Activated T-helper 2 cell treated with anti-CD3 and anti-CD28 coated beads, Interferon-gamma antibody, Interleukin-2, Interleukin-4, amounts not matched to agents 10 μg/mL and 5 μg/mL and 100 μg/mL, durations not matched to agents 14 hours and 24 hours and 36 hours (primary cell): ENCODE measurements around the gene FLNC. TPM values are rescaled to one million over a fixed set of nuclear protein-coding genes. Genes with fewer than 3 reads are reported as not detected.
A peak's percentile ranks its signal among the peaks of the same experiment; 100 is the strongest.

Experiments
- DNase-seq: peaks from one replicate; pipeline ENCODE4 v3.0.0; 2021; ENCODE audit warnings: low spot score
- H3K27ac Mint-ChIP-seq: one replicate; pipeline ENCODE4 v1.8.0; 2021; ENCODE audit warnings: mixed read lengths
- H3K27me3 Mint-ChIP-seq: one replicate; pipeline ENCODE4 v1.8.0; 2021; ENCODE audit warnings: low read depth, mixed read lengths
- H3K36me3 Mint-ChIP-seq: one replicate; pipeline ENCODE4 v1.8.0; 2021; ENCODE audit warnings: low read depth, mixed read lengths
- H3K4me1 Mint-ChIP-seq: one replicate; pipeline ENCODE4 v1.8.0; 2021; ENCODE audit warnings: low read depth, mixed read lengths
- H3K4me3 Mint-ChIP-seq: one replicate; pipeline ENCODE4 v1.8.0; 2021; ENCODE audit warnings: low read depth, mild to moderate bottlenecking, moderate library complexity, mixed read lengths
- H3K9me3 Mint-ChIP-seq: one replicate; pipeline ENCODE4 v1.8.0; 2021; ENCODE audit warnings: mixed read lengths
- intact Hi-C: fragments of 100-400 bp; cut with micrococcal nuclease; formaldehyde crosslinking; loops from one replicate; pipeline ENCODE4 v1.15.1; 2023
- total RNA-seq: library from RNA; stranded (reverse); gene quantifications from 2 replicates; pipeline ENCODE4 v1.2.3, GENCODE V29; 2022

Gene FLNC
- total RNA-seq, 1 donor from 2014 or later: not detected

DNA sequence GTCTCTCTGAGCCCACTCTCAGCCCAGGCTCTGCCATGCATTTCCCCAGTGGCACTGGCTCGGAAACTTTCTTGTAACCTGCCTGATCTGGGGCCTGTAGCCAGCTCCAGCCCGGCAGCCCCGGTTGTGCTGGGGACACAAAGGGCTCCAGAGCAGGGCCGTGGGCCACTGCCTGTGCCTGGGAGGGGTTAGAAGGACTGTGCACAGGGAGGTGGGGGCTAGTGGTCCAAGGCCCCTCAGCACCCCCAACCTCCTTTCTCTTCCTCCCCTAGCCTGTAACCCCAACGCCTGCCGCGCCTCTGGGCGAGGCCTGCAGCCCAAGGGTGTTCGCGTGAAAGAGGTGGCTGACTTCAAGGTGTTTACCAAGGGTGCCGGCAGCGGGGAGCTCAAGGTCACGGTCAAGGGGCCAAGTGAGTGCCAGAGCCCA, 9.6 kb downstream of the FLNC start:
- Mint-ChIP-seq H3K27me3 (no peaks in the 10 kb centered on the region), H3K36me3 (no peaks in the 10 kb centered on the region), H3K4me1 (peaks cover 2% of the 10 kb centered on the region), H3K4me3 (no peak overlapping the region), H3K9me3 (no peaks in the 10 kb centered on the region), H3K27ac (no peak overlapping the region)
- no peak for DNase-seq
- intact Hi-C loops: no loop called here

GRCh38 chr7:128840326-128841170, 10.3 kb downstream of the FLNC start:
- no peak for DNase-seq
- Mint-ChIP-seq H3K27me3 (no peaks in the 10 kb centered on the region), H3K4me1 (peaks cover 2% of the 10 kb centered on the region), H3K27ac (no peak overlapping the region), H3K9me3 (no peaks in the 10 kb centered on the region), H3K4me3 (no peak overlapping the region), H3K36me3 (no peaks in the 10 kb centered on the region)
- intact Hi-C loops: no loop called here

DNA sequence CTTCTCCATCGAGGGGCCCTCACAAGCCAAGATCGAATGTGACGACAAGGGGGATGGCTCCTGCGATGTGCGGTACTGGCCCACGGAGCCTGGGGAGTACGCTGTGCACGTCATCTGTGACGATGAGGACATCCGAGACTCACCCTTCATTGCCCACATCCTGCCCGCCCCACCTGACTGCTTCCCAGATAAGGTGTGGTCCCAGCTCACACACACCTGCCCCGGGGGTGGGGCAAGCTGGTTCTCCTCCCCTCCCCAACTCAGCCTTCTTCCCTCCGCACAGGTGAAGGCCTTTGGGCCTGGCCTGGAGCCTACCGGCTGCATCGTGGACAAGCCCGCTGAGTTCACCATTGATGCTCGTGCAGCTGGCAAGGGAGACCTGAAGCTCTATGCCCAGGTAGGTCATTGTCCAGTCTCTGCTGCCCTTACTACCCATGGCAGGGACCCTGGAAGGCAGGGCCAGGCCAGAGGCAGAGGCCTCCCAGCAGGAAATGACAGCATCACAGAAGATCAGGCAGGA, 11.0 kb downstream of the FLNC start:
- Mint-ChIP-seq H3K9me3 (no peaks in the 10 kb centered on the region), H3K4me1 (peaks cover 2% of the 10 kb centered on the region), H3K27me3 (no peaks in the 10 kb centered on the region), H3K27ac (no peak overlapping the region), H3K4me3 (no peak overlapping the region), H3K36me3 (no peaks in the 10 kb centered on the region)
- no peak for DNase-seq
- intact Hi-C loops: no loop called here

- Mint-ChIP-seq H3K27me3 (no peaks in the 10 kb centered on the region), H3K4me1 (peaks cover 2% of the 10 kb centered on the region), H3K27ac (no peak overlapping the region), H3K4me3 (no peak overlapping the region), H3K9me3 (no peaks in the 10 kb centered on the region), H3K36me3 (no peaks in the 10 kb centered on the region)
- intact Hi-C loops: loop anchor here (2.0 kb wide), 1 partner anchor 41 kb away; no protein-coding TSS in a partner anchor
- peak; percentile 41 for DNase-seq
Measured at GRCh38 chr7:128841921-128842673, 11.9 kb downstream of the FLNC start.

DNA sequence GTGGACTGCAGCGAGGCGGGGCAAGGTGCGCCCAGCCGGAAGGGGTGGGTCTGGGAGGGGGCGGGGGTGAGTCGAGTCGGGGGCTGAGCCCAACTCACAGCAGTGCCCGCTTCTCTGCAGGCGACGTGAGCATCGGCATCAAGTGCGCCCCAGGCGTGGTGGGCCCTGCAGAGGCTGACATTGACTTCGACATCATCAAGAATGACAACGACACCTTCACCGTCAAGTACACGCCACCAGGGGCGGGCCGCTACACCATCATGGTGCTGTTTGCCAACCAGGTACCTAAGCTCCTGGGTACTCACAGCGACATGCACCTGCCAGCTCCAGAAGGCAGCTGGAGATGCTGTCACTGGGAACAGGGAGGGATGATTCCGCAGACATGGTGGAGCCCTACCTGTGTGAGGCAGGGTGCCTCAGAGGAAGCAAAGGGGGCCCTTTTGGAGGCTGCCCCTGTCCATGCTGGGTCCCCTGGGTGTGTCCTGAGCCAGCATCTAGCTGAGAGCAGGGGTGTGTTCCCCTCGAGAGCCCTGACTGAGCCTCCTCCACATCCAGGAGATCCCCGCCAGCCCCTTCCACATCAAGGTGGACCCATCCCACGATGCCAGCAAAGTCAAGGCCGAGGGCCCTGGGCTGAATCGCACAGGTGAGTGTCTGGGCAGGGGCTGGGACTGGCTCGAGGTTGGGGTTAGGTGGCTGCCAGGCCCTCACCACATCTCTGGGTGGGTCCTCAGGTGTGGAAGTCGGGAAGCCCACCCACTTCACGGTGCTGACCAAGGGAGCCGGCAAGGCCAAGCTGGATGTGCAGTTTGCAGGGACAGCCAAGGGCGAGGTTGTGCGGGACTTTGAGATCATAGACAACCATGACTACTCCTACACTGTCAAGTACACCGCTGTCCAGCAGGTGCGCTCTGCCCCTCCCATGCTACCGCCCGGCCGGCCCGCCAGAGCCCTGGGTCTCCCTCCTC, 12.8 kb downstream of the FLNC start:
- Mint-ChIP-seq H3K27me3 (no peaks in the 10 kb centered on the region), H3K4me1 (peaks cover 2% of the 10 kb centered on the region), H3K4me3 (no peak overlapping the region), H3K36me3 (no peaks in the 10 kb centered on the region), H3K27ac (no peak overlapping the region), H3K9me3 (no peaks in the 10 kb centered on the region)
- DNase-seq: no peak
- intact Hi-C loops: loop anchor here (2.0 kb wide), 1 partner anchor 40 kb away; no protein-coding TSS in a partner anchor

DNA sequence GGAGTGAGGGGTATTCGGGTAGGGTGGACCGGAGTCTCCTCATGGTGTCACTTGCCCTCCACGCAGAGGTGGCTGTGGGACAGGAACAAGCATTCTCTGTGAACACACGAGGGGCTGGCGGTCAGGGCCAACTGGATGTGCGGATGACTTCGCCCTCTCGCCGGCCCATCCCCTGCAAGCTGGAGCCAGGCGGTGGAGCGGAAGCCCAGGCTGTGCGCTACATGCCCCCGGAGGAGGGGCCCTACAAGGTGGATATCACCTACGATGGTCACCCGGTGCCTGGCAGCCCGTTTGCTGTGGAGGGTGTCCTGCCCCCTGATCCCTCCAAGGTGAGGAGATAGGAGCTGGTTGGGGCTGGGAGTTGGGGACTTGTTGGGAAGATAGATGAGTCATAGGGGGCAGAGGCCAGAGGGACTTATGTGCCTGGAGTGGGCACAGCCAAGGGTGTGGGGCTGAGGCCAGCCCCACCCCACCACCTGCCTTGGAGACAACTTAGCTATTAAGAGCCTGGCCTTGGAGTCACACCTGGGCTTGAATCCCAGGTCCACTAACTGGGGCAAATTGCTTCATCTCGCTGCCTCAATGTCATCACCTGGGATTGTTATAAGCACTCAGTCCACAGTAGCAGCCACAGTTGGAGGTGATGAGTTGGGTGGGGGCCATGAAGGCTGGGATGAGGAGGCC, 13.9 kb downstream of the FLNC start:
- DNase-seq: no peak
- intact Hi-C loops: loop anchor here (2.0 kb wide), 1 partner anchor 39 kb away; no protein-coding TSS in a partner anchor
- Mint-ChIP-seq H3K27me3 (no peaks in the 10 kb centered on the region), H3K4me1 (peaks cover 2% of the 10 kb centered on the region), H3K4me3 (no peak overlapping the region), H3K27ac (no peak overlapping the region), H3K36me3 (no peaks in the 10 kb centered on the region), H3K9me3 (no peaks in the 10 kb centered on the region)

GRCh38 chr7:128844777-128845311, 14.6 kb downstream of the FLNC start:
- Mint-ChIP-seq H3K36me3 (no peaks in the 10 kb centered on the region), H3K27ac (no peak overlapping the region)
- intact Hi-C loops: no loop called here

GRCh38 chr7:128845475-128845874, 15.3 kb downstream of the FLNC start:
- intact Hi-C loops: no loop called here
- no peak overlapping the region for H3K27ac Mint-ChIP-seq
- H3K4me3 Mint-ChIP-seq: no peak overlapping the region

More at GRCh38 chr7:128844777-128845311, 14.6 kb downstream of the FLNC start:
- no peaks in the 10 kb centered on the region for H3K27me3 Mint-ChIP-seq
- H3K4me1 Mint-ChIP-seq: peaks cover 2% of the 10 kb centered on the region
- H3K9me3 Mint-ChIP-seq: no peaks in the 10 kb centered on the region
- no peak for DNase-seq
- no peak overlapping the region for H3K4me3 Mint-ChIP-seq

GRCh38 chr7:128845987-128846386, 15.8 kb downstream of the FLNC start:
- peaks cover 2% of the 10 kb centered on the region for H3K4me1 Mint-ChIP-seq
- H3K9me3 Mint-ChIP-seq: no peaks in the 10 kb centered on the region
- DNase-seq: no peak
- H3K27ac Mint-ChIP-seq: no peak overlapping the region
- no peaks in the 10 kb centered on the region for H3K36me3 Mint-ChIP-seq
- no peak overlapping the region for H3K4me3 Mint-ChIP-seq
- no peaks in the 10 kb centered on the region for H3K27me3 Mint-ChIP-seq
- intact Hi-C loops: no loop called here

More at GRCh38 chr7:128845475-128845874, 15.3 kb downstream of the FLNC start:
- peaks cover 2% of the 10 kb centered on the region for H3K4me1 Mint-ChIP-seq
- no peaks in the 10 kb centered on the region for H3K27me3 Mint-ChIP-seq
- H3K9me3 Mint-ChIP-seq: no peaks in the 10 kb centered on the region
- no peak for DNase-seq
- H3K36me3 Mint-ChIP-seq: no peaks in the 10 kb centered on the region

DNA sequence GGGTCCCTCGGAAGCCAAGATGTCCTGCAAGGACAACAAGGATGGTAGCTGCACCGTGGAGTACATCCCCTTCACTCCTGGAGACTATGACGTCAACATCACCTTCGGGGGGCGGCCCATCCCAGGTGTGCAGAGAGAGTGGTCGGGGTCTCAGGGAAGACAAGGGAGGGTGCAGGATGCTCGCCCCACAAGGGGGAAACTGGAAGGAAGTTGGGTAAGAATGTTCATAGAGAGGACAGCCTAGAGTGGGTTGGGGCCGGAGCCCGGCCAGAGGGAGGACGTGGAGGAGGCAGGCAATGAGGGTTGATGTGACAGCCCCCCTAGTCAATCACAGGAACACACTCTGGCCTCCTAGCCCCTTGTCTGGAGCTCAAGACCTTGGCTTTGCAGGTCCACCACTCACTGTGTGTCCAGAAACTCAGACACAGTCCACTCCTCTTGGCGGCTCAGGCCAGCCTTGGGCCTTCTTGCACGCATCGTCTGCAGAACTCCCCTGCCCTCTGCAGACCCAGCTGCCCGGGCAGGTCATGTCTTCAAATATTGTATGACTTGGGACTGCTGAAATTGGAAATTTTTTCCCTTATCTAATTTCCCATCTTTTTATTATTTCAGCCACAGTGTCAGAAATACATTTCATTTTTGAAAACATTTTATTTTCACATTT, 16.7 kb downstream of the FLNC start:
- H3K4me1 Mint-ChIP-seq: peaks cover 2% of the 10 kb centered on the region
- no peaks in the 10 kb centered on the region for H3K9me3 Mint-ChIP-seq
- no peaks in the 10 kb centered on the region for H3K27me3 Mint-ChIP-seq
- H3K36me3 Mint-ChIP-seq: no peaks in the 10 kb centered on the region
- H3K4me3 Mint-ChIP-seq: no peak overlapping the region
- H3K27ac Mint-ChIP-seq: no peak overlapping the region
- no peak for DNase-seq
- intact Hi-C loops: no loop called here

DNA sequence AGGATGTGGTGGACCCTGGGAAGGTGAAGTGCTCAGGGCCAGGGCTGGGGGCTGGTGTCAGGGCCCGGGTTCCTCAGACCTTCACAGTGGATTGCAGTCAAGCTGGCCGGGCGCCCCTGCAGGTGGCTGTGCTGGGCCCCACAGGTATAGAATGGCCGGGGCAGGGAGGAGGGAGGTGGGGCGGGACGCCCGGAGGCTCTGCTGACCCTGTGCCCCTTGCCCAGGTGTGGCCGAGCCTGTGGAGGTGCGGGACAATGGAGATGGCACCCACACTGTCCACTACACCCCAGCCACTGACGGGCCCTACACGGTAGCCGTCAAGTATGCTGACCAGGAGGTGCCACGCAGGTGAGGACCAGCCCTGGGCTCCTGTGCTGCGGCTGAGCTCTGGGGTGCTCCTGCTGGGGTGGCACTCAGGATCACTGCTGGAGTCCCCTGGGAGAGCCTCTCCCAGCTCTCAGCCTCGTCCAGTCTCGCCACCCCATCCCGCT, 17.6 kb downstream of the FLNC start:
- Mint-ChIP-seq H3K27me3 (no peaks in the 10 kb centered on the region), H3K4me3 (no peak overlapping the region), H3K27ac (no peak overlapping the region), H3K4me1 (no peaks in the 10 kb centered on the region), H3K9me3 (no peaks in the 10 kb centered on the region), H3K36me3 (no peaks in the 10 kb centered on the region)
- intact Hi-C loops: no loop called here
- DNase-seq: no peak
